Fibroblast of skin of right biceps (primary cell): ENCODE results near the gene SEPTIN10.

Experiments
- DNase-seq: peaks from one replicate; pipeline ENCODE4 v3.0.0-alpha.2; 2013

Gene SEPTIN10

GRCh38 chr2:109542384-109542783 is 71.4 kb downstream of the SEPTIN10 start:
- no peak for DNase-seq

GRCh38 chr2:109538546-109538945 is 75.2 kb downstream of the SEPTIN10 start:
- DNase-seq: no peak

- DNase-seq: peak; percentile 33
These were observed 76.1 kb downstream of the SEPTIN10 start for GRCh38 chr2:109537565-109538222.

GRCh38 chr2:109536556-109536955 is 77.2 kb downstream of the SEPTIN10 start:
- DNase-seq: peak; percentile 49

GRCh38 chr2:109535217-109535946 is 78.4 kb downstream of the SEPTIN10 start:
- peak; percentile 50 for DNase-seq

GRCh38 chr2:109533823-109534222 is 79.9 kb downstream of the SEPTIN10 start:
- DNase-seq: no peak

- no peak for DNase-seq
These were observed 81.1 kb downstream of the SEPTIN10 start for GRCh38 chr2:109532728-109533076.

GRCh38 chr2:109531896-109532727 is 81.7 kb downstream of the SEPTIN10 start:
- DNase-seq: no peak

GRCh38 chr2:109531221-109531620 is 82.5 kb downstream of the SEPTIN10 start:
- no peak for DNase-seq

GRCh38 chr2:109530712-109531111 is 83.1 kb downstream of the SEPTIN10 start:
- DNase-seq: no peak

- no peak for DNase-seq
These were observed 84.0 kb downstream of the SEPTIN10 start for GRCh38 chr2:109529532-109530449.

- DNase-seq: no peak
These were observed 84.8 kb downstream of the SEPTIN10 start for GRCh38 chr2:109528811-109529501.

GRCh38 chr2:109527846-109528705 is 85.7 kb downstream of the SEPTIN10 start:
- DNase-seq: no peak

GRCh38 chr2:109527079-109527478 is 86.7 kb downstream of the SEPTIN10 start:
- no peak for DNase-seq

- DNase-seq: no peak
These were observed 87.3 kb downstream of the SEPTIN10 start for GRCh38 chr2:109526442-109526970.

GRCh38 chr2:109525836-109526235 is 87.9 kb downstream of the SEPTIN10 start:
- DNase-seq: no peak

GRCh38 chr2:109523536-109524361 is 90.0 kb downstream of the SEPTIN10 start:
- DNase-seq: no peak

- DNase-seq: no peak
These were observed 90.6 kb downstream of the SEPTIN10 start for GRCh38 chr2:109523121-109523520.

- no peak for DNase-seq
These were observed 91.7 kb downstream of the SEPTIN10 start for GRCh38 chr2:109522063-109522374.
